ENCODE measurements around the gene CHTOP.

GRCh38 chr1:153659656-153660055 lies 25.8 kb downstream of the CHTOP start:
- no peak for TF ChIP-seq CTCF (IDR thresholded peaks at IDR 0.05; ENCODE audit: low read depth, low read length)
- no peak for TF ChIP-seq EZH2phosphoT487 (IDR thresholded peaks at IDR 0.05; ENCODE audit: low read depth)
